ENCODE results near the gene RNASE7. TPM values are rescaled to one million over a fixed set of nuclear protein-coding genes. Genes with fewer than 3 reads are reported as not detected.

The RNASE7 gene
- total RNA-seq, 1 donor from 2014 or later = not detected

- H3K9ac ChIP-seq (ENCODE audit: low read length) = peak overlapping the region; percentile 98
- DNase-seq (ENCODE audit: low read depth) = peak; percentile 68
- no peaks in the 10 kb centered on the region for H3K9me3 Mint-ChIP-seq (ENCODE audit: unreplicated experiment)
- H3K27ac ChIP-seq (ENCODE audit: low read depth, low read length) = peak overlapping the region; percentile 97
- peak overlapping the region; percentile 62 for H3K4me3 ChIP-seq (ENCODE audit: insufficient read depth, low read depth, low read length)
- FAIRE-seq = peak; percentile 67
- H3K27me3 ChIP-seq (ENCODE audit: insufficient read depth, low read length) = no peaks in the 10 kb centered on the region
- H3K4me2 ChIP-seq (ENCODE audit: low read length) = peak overlapping the region; percentile 99
- H3K27me3 Mint-ChIP-seq (ENCODE audit: low read depth, unreplicated experiment) = no peaks in the 10 kb centered on the region
- H3K36me3 Mint-ChIP-seq (ENCODE audit: low read depth, unreplicated experiment) = peaks cover 21% of the 10 kb centered on the region
- H3K4me1 Mint-ChIP-seq (ENCODE audit: low read depth, unreplicated experiment) = peaks cover 26% of the 10 kb centered on the region
- peak overlapping the region; percentile 94 for H3K4me3 Mint-ChIP-seq (ENCODE audit: unreplicated experiment)
- no peak for TF ChIP-seq CTCF (IDR thresholded peaks at IDR 0.05; ENCODE audit: insufficient read depth, low read depth, low read length)
- peak overlapping the region; percentile 98 for H3K27ac Mint-ChIP-seq (ENCODE audit: unreplicated experiment)
- H3K9me3 ChIP-seq (ENCODE audit: insufficient read depth, low read depth, low read length) = no peaks in the 10 kb centered on the region
- peaks cover 49% of the 10 kb centered on the region for H4K20me1 ChIP-seq (ENCODE audit: insufficient read depth, low read length)
- peaks cover 31% of the 10 kb centered on the region for H3K36me3 ChIP-seq (ENCODE audit: insufficient read depth, low read length)
- peaks cover 49% of the 10 kb centered on the region for H3K79me2 ChIP-seq (ENCODE audit: insufficient read depth, low read length)
- peaks cover 32% of the 10 kb centered on the region for H3K4me1 ChIP-seq (ENCODE audit: insufficient read depth, low read length)
- H2AFZ ChIP-seq (ENCODE audit: low read depth, low read length) = no peak overlapping the region
These were observed 29.9 kb downstream of the RNASE7 start for GRCh38 chr14:21072031-21072473.

DNA sequence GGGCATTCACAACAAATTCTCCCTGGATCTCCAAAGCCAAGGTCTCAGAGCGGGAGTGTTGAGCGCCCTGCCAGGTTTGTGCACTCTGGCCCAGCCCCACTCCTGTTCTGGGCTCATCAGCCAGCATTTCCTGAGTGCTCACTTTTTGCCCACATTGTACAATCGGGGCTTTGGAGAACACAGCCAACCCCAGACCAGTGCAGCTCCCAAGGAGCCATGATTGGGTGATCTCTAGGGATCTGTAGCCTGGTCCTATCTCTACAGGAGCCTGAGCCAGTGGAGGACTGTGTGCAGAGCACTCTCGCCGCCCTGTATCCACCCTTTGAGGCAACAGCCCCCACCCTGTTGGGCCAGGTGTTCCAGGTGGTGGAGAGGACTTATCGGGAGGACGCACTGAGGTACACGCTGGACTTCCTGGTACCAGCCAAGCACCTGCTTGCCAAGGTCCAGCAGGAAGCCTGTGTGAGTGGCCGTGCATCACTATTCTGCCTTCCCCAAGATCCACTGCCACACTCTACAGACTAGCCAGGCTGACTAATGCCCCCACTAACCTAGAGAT, 30.7 kb downstream of the RNASE7 start:
- FAIRE-seq = no peak
- no peak for TF ChIP-seq EZH2 (IDR thresholded peaks at IDR 0.05; ENCODE audit: insufficient read depth, low read length)
- no peak for TF ChIP-seq CTCF (IDR thresholded peaks at IDR 0.05; ENCODE audit: insufficient read depth, low read depth, low read length)
- Mint-ChIP-seq H3K4me1 (ENCODE audit: low read depth, unreplicated experiment) (peaks cover 21% of the 10 kb centered on the region), H3K27ac (ENCODE audit: unreplicated experiment) (peak overlapping the region; percentile 98), H3K4me3 (ENCODE audit: unreplicated experiment) (peak overlapping the region; percentile 94), H3K9me3 (ENCODE audit: unreplicated experiment) (no peaks in the 10 kb centered on the region), H3K27me3 (ENCODE audit: low read depth, unreplicated experiment) (no peaks in the 10 kb centered on the region), H3K36me3 (ENCODE audit: low read depth, unreplicated experiment) (peaks cover 21% of the 10 kb centered on the region)
- Histone ChIP-seq H3K9ac (ENCODE audit: low read length) (peak overlapping the region; percentile 98), H3K27ac (ENCODE audit: low read depth, low read length) (peak overlapping the region; percentile 97), H3K4me3 (ENCODE audit: insufficient read depth, low read depth, low read length) (peak overlapping the region; percentile 62), H3K79me2 (ENCODE audit: insufficient read depth, low read length) (peaks cover 49% of the 10 kb centered on the region), H3K9me3 (ENCODE audit: insufficient read depth, low read depth, low read length) (no peaks in the 10 kb centered on the region), H3K27me3 (ENCODE audit: insufficient read depth, low read length) (no peaks in the 10 kb centered on the region), H3K4me1 (ENCODE audit: insufficient read depth, low read length) (peaks cover 32% of the 10 kb centered on the region), H3K4me2 (ENCODE audit: low read length) (peak overlapping the region; percentile 99), H3K36me3 (ENCODE audit: insufficient read depth, low read length) (peaks cover 38% of the 10 kb centered on the region), H2AFZ (ENCODE audit: low read depth, low read length) (no peak overlapping the region), H4K20me1 (ENCODE audit: insufficient read depth, low read length) (peaks cover 57% of the 10 kb centered on the region)
- DNase-seq (ENCODE audit: low read depth) = no peak

DNA sequence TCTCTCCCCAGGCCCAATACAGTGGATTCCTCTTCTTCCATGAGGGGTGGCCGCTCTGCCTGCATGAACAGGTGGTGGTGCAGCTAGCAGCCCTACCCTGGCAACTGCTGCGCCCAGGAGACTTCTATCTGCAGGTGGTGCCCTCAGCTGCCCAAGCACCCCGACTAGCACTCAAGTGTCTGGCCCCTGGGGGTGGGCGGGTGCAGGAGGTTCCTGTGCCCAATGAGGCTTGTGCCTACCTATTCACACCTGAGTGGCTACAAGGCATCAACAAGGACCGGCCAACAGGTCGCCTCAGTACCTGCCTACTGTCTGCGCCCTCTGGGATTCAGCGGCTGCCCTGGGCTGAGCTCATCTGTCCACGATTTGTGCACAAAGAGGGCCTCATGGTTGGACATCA, 31.8 kb downstream of the RNASE7 start:
- no peak overlapping the region for H3K4me3 Mint-ChIP-seq (ENCODE audit: unreplicated experiment)
- peaks cover 67% of the 10 kb centered on the region for H4K20me1 ChIP-seq (ENCODE audit: insufficient read depth, low read length)
- H3K9me3 Mint-ChIP-seq (ENCODE audit: unreplicated experiment) = no peaks in the 10 kb centered on the region
- H3K27me3 Mint-ChIP-seq (ENCODE audit: low read depth, unreplicated experiment) = no peaks in the 10 kb centered on the region
- peaks cover 46% of the 10 kb centered on the region for H3K36me3 ChIP-seq (ENCODE audit: insufficient read depth, low read length)
- no peak overlapping the region for H2AFZ ChIP-seq (ENCODE audit: low read depth, low read length)
- H3K79me2 ChIP-seq (ENCODE audit: insufficient read depth, low read length) = peaks cover 49% of the 10 kb centered on the region
- H3K27ac ChIP-seq (ENCODE audit: low read depth, low read length) = no peak overlapping the region
- peaks cover 21% of the 10 kb centered on the region for H3K36me3 Mint-ChIP-seq (ENCODE audit: low read depth, unreplicated experiment)
- FAIRE-seq (no peak), DNase-seq (ENCODE audit: low read depth) (no peak)
- no peaks in the 10 kb centered on the region for H3K27me3 ChIP-seq (ENCODE audit: insufficient read depth, low read length)
- H3K27ac Mint-ChIP-seq (ENCODE audit: unreplicated experiment) = no peak overlapping the region
- peaks cover 17% of the 10 kb centered on the region for H3K4me1 Mint-ChIP-seq (ENCODE audit: low read depth, unreplicated experiment)
- no peak overlapping the region for H3K9ac ChIP-seq (ENCODE audit: low read length)
- no peak overlapping the region for H3K4me3 ChIP-seq (ENCODE audit: insufficient read depth, low read depth, low read length)
- TF ChIP-seq CTCF (IDR thresholded peaks at IDR 0.05; ENCODE audit: insufficient read depth, low read depth, low read length) = no peak
- TF ChIP-seq EZH2 (IDR thresholded peaks at IDR 0.05; ENCODE audit: insufficient read depth, low read length) = no peak
- peaks cover 28% of the 10 kb centered on the region for H3K4me1 ChIP-seq (ENCODE audit: insufficient read depth, low read length)
- H3K4me2 ChIP-seq (ENCODE audit: low read length) = no peak overlapping the region
- no peaks in the 10 kb centered on the region for H3K9me3 ChIP-seq (ENCODE audit: insufficient read depth, low read depth, low read length)

Measured in astrocyte (in vitro differentiated cells and primary cell).